Osteocyte (in vitro differentiated cells): ENCODE data around the gene COL2A1. TPM values are rescaled to one million over a fixed set of nuclear protein-coding genes. Genes with fewer than 3 reads are reported as not detected.

ENCODE experiments used
- DNase-seq: peaks from one replicate; pipeline ENCODE4 v3.0.0; 2021; ENCODE audit warnings: mixed read lengths; ENCODE audit not compliant: unreplicated experiment; ENCODE audit errors: extremely low spot score
- H3K27ac Mint-ChIP-seq: one replicate; pipeline ENCODE4 v1.8.0; 2021; ENCODE audit warnings: mild to moderate bottlenecking, mixed read lengths; ENCODE audit not compliant: unreplicated experiment
- H3K27me3 Mint-ChIP-seq: one replicate; pipeline ENCODE4 v1.8.0; 2021; ENCODE audit warnings: mixed read lengths; ENCODE audit not compliant: unreplicated experiment
- H3K36me3 Mint-ChIP-seq: one replicate; pipeline ENCODE4 v1.8.0; 2021; ENCODE audit warnings: mixed read lengths; ENCODE audit not compliant: unreplicated experiment
- H3K4me1 Mint-ChIP-seq: one replicate; pipeline ENCODE4 v1.8.0; 2021; ENCODE audit warnings: mixed read lengths; ENCODE audit not compliant: unreplicated experiment
- H3K4me3 Mint-ChIP-seq: one replicate; pipeline ENCODE4 v1.8.0; 2021; ENCODE audit warnings: mild to moderate bottlenecking, moderate library complexity, mixed read lengths; ENCODE audit not compliant: unreplicated experiment
- H3K9me3 Mint-ChIP-seq: one replicate; pipeline ENCODE4 v1.8.0; 2021; ENCODE audit warnings: mixed read lengths; ENCODE audit not compliant: unreplicated experiment
- total RNA-seq: library from RNA; stranded (reverse); gene quantifications from 2 replicates; pipeline ENCODE4 v1.2.1, GENCODE V29; 2021
- TF ChIP-seq, protein P1 (sequence below): fragments of 200-600 bp; sonication (generic); IDR thresholded peaks from 2 replicates; pipeline ENCODE4 v1.5.0; 2021; ENCODE audit warnings: antibody characterized with exemption, mild to moderate bottlenecking, moderate library complexity

Gene COL2A1
- total RNA-seq, 1 donor from 2014 or later, result 0.70 TPM

DNA sequence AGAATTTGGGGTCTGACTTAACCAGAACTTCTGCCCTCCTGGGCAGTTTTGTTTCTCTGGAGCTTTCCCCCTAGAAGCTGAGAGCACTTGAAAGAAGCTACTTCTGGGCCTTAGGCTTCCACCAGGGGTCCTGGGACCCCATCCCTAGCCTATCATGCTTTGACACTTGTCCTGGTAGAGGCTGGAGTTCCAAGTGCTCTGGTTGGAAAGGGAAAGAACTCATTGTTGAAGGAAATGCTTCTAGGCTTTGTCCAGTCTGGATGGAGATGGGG lies 1.4 kb upstream of the COL2A1 start:
- Mint-ChIP-seq H3K4me3 (peak overlapping the region; percentile 46), H3K27ac (no peak overlapping the region), H3K36me3 (peaks cover 1% of the 10 kb centered on the region), H3K27me3 (peaks cover 78% of the 10 kb centered on the region), H3K9me3 (no peaks in the 10 kb centered on the region), H3K4me1 (peaks cover 37% of the 10 kb centered on the region)
- no peak for DNase-seq
- TF ChIP-seq, protein P1, sequence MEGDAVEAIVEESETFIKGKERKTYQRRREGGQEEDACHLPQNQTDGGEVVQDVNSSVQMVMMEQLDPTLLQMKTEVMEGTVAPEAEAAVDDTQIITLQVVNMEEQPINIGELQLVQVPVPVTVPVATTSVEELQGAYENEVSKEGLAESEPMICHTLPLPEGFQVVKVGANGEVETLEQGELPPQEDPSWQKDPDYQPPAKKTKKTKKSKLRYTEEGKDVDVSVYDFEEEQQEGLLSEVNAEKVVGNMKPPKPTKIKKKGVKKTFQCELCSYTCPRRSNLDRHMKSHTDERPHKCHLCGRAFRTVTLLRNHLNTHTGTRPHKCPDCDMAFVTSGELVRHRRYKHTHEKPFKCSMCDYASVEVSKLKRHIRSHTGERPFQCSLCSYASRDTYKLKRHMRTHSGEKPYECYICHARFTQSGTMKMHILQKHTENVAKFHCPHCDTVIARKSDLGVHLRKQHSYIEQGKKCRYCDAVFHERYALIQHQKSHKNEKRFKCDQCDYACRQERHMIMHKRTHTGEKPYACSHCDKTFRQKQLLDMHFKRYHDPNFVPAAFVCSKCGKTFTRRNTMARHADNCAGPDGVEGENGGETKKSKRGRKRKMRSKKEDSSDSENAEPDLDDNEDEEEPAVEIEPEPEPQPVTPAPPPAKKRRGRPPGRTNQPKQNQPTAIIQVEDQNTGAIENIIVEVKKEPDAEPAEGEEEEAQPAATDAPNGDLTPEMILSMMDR, result no peak

DNA sequence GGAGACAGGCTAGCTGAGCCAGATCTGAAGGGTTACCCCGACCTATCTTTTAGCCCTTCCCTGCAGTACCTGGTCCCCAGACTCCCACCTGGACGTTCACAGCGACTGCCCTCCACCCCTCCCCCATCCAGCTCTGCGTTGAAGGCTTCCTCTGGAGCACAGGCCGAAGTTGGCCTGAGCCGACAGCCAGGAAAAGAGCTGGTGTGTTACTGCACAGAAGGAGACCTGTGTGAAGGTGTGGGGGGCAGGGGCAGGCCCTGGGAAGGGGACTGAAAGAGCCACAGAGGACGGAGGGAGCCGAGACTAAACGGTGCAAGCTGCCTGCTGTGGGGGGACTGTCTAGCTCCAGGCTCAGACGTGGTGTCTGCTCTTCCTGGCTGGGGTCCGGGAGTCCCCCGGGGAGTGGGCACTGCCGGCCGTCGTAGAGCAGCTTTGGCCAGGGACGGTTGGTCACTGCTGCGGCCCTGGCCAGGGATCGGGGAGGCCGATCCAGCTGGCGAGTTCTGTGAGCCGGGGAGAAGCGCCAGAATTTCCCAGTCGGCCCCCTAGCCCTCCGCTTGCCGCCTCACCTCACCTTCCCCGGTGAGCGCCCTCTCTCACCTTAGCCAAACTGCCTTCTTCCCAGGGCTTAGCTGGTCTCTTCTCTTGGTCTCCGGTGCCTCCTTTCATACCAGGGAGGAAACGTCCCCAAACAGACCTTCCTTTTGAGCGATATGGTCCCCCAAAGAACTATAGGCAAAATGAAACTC lies 899 bp upstream of the COL2A1 start:
- peak overlapping the region; percentile 46 for H3K4me3 Mint-ChIP-seq
- no peak for DNase-seq
- H3K36me3 Mint-ChIP-seq, result peaks cover 1% of the 10 kb centered on the region
- no peak overlapping the region for H3K27ac Mint-ChIP-seq
- H3K27me3 Mint-ChIP-seq, result peaks cover 78% of the 10 kb centered on the region
- no peaks in the 10 kb centered on the region for H3K9me3 Mint-ChIP-seq
- H3K4me1 Mint-ChIP-seq, result peaks cover 37% of the 10 kb centered on the region
- TF ChIP-seq, protein P1, result no peak

DNA sequence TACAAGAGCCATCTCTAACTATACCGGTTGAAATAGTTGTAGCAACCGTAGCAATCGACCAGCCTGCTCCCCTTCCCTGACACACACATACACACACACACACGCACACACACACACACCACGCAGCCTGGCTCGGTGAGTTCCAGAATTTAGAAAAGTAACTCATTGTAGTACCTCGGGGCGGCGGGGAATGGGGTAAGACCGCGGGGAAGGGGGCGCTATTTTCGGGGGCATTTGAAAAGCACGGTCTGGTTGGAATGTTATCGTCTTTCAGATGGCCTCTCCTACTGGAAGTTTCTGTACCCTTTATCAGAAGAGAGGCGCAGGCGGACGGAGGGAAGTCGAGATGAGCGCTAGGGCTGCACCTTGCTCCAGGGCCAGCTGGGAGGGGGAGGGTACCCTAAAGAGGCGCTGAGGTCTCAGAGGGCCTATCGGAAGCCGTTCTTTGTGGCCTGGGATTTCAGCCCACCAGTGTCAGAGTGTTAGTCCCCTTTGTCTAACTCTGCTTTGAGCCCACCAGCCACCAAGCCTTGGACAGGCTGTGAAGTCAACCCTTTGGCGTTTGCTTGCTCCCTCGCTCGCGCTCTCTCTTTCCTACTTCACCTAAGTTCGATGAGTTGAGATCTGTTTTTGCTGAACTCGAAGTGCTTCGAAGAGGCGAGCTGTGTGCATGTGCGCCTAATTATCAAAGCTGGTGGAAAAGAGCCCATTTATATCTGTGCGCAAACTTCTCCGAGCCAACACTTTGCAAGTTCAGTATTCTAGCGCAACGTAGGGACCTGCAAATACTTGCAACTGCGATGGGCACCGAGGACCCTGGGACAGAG lies 837 bp downstream of the COL2A1 start:
- no peak for DNase-seq
- TF ChIP-seq, protein P1, result no peak
- Mint-ChIP-seq H3K27me3 (peaks cover 78% of the 10 kb centered on the region), H3K4me3 (peak overlapping the region; percentile 88), H3K4me1 (peaks cover 37% of the 10 kb centered on the region), H3K27ac (no peak overlapping the region), H3K36me3 (no peaks in the 10 kb centered on the region), H3K9me3 (no peaks in the 10 kb centered on the region)

- no peak overlapping the region for H3K27ac Mint-ChIP-seq
- no peak for DNase-seq
- H3K4me1 Mint-ChIP-seq, result peaks cover 37% of the 10 kb centered on the region
- peaks cover 78% of the 10 kb centered on the region for H3K27me3 Mint-ChIP-seq
- H3K36me3 Mint-ChIP-seq, result no peaks in the 10 kb centered on the region
- no peaks in the 10 kb centered on the region for H3K9me3 Mint-ChIP-seq
- H3K4me3 Mint-ChIP-seq, result peak overlapping the region; percentile 88
- TF ChIP-seq, protein P1, result no peak
These were observed 1.5 kb downstream of the COL2A1 start for GRCh38 chr12:48002773-48003218.

GRCh38 chr12:48002414-48002730 lies 1.9 kb downstream of the COL2A1 start:
- peak overlapping the region; percentile 88 for H3K4me3 Mint-ChIP-seq
- H3K27me3 Mint-ChIP-seq, result peaks cover 76% of the 10 kb centered on the region
- H3K4me1 Mint-ChIP-seq, result peaks cover 37% of the 10 kb centered on the region
- no peak for DNase-seq
- H3K9me3 Mint-ChIP-seq, result no peaks in the 10 kb centered on the region
- TF ChIP-seq, protein P1, result no peak
- peak overlapping the region; percentile 38 for H3K27ac Mint-ChIP-seq
- H3K36me3 Mint-ChIP-seq, result no peaks in the 10 kb centered on the region
